Urothelium cell line (cell line): ENCODE results near the gene CCNC.

Source experiments
- DNase-seq: peaks from one replicate; pipeline ENCODE4 v3.0.0; 2011; ENCODE audit warnings: low spot score, mixed read lengths
- FAIRE-seq: peaks from 2 replicates; lab custom pipeline; 2011; peaks lifted over from hg19 to GRCh38; lab: Jason Lieb, UNC

The CCNC gene, protein sequence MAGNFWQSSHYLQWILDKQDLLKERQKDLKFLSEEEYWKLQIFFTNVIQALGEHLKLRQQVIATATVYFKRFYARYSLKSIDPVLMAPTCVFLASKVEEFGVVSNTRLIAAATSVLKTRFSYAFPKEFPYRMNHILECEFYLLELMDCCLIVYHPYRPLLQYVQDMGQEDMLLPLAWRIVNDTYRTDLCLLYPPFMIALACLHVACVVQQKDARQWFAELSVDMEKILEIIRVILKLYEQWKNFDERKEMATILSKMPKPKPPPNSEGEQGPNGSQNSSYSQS

DNA sequence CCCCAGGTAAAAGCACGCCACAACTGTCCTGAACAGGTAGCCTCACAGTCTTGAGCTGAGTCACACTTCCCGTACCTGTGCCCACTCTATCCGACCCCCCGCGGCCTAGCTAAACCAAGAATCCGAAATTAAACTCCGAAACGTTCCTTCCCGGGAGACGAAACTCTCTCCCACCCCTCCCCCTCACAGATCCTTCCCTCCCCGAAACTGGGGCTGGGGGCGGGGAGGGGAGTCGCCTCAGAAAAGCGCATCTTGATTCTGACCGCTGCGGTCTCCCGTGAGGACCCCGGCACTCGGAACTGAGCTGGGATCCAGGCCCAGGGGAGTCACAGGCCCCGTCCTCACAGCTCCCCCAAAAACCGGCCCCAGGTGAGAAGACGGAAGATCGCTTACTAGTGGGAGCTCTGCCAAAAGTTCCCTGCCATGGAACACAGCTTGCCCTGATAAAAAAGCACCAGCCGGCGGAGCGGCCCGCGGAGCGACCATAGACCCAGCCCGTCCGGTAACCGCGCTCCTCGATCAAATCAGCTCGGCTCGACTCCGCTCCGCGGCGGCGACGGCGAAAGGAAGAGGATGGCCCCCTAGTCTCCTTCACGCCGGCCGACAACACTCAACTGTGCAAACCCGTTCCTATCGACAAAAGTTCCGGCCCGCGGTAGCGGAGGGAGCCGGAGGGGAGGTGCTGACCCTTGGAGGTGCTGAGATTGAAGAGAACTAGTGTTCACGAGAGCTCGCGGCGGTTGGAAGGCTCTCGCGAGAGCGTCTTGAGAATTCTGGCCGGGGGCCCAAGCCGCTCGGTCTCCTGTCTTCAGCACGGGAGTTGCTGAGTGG lies at the start of gene CCNC:
TSS of gene CCNC (minus strand) at position 558 of the 831 bp plus-strand sequence. CDS start at position 425, 133 bp downstream.
- FAIRE-seq, result no peak
- DNase-seq, result peak; percentile 85

DNA sequence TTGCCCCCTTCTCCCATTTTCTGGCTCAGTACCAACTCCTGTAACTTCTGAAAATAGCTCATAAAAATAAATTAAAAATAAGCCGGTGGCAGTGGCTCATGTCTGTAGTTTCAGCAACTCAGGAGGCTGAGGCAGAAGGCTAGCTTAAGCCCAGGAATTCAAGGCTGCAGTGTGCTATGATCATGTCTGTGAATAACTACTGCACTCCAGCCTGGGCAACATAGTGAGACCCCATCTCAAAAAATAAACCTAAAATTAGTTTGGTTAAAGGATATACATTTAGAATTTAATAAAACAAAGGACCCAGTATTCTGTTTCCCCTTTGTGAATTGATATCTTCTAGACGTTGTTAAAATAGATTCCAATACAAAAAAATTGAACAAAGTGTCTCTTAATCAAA lies 48.7 kb upstream of the CCNC start:
- DNase-seq, result no peak
- no peak for FAIRE-seq

DNA sequence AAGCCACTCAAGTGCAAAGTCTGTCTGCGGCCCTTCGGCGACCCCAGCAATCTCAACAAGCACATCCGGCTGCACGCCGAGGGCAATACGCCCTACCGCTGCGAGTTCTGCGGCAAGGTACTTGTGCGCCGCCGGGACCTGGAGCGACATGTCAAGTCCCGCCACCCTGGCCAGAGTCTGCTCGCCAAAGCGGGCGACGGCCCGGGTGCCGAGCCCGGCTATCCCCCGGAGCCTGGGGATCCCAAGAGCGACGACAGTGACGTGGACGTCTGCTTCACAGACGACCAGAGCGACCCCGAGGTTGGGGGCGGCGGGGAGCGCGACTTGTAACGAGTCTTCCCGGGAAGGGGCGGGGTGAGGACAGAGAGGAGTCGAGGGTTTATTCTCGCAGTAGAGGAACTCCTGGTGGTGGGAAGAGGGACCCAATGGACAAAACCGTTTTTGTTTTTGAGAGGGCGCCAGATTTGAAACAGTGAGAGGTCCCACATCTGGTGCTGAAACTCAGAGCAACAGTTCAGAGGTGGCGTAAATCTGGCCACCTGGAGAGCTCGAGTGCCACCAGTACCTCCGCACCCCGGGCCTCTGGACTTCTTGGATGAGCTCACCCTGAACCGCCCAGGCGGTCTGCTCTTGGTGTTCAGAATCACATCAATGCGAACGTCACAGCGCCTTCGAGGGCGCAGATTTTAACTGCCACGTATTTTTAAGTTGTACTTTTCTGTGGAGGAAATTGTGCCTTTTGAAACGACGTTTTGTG lies 46.1 kb upstream of the CCNC start:
- FAIRE-seq, result no peak
- DNase-seq, result no peak

DNA sequence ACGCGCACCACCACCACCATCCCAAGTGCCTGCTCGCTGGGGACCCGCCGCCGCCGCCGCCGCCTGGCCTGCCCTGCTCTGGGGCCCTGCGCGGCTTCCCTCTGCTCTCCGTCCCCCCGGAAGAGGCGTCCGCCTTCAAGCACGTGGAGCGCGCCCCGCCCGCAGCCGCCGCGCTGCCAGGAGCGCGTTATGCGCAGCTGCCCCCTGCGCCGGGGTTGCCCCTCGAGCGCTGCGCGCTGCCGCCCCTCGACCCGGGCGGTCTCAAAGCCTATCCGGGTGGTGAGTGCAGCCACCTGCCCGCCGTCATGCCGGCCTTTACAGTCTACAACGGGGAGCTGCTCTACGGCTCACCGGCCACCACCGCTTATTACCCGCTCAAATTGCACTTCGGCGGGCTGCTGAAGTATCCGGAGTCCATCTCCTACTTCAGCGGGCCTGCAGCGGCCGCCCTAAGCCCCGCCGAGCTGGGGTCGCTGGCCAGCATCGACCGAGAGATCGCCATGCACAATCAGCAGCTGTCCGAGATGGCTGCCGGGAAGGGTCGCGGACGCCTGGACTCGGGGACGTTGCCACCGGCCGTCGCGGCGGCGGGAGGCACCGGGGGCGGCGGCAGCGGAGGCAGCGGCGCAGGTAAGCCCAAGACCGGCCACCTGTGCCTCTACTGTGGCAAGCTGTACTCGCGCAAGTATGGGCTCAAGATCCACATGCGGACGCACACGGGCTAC lies 45.4 kb upstream of the CCNC start:
- FAIRE-seq, result no peak
- no peak for DNase-seq

DNA sequence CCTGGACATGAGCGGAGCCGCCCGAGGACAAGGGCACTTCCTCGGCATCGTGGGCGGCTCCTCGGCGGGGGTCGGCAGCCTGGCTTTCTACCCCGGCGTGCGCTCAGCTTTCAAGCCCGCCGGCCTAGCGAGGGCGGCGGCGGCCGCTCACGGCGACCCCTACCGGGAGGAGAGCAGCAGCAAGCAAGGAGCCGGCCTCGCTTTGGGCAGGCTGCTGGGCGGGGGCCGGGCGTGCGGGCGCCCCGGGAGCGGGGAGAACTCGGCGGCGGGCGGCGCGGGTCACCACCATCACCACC lies 44.9 kb upstream of the CCNC start:
- DNase-seq (no peak), FAIRE-seq (no peak)

DNA sequence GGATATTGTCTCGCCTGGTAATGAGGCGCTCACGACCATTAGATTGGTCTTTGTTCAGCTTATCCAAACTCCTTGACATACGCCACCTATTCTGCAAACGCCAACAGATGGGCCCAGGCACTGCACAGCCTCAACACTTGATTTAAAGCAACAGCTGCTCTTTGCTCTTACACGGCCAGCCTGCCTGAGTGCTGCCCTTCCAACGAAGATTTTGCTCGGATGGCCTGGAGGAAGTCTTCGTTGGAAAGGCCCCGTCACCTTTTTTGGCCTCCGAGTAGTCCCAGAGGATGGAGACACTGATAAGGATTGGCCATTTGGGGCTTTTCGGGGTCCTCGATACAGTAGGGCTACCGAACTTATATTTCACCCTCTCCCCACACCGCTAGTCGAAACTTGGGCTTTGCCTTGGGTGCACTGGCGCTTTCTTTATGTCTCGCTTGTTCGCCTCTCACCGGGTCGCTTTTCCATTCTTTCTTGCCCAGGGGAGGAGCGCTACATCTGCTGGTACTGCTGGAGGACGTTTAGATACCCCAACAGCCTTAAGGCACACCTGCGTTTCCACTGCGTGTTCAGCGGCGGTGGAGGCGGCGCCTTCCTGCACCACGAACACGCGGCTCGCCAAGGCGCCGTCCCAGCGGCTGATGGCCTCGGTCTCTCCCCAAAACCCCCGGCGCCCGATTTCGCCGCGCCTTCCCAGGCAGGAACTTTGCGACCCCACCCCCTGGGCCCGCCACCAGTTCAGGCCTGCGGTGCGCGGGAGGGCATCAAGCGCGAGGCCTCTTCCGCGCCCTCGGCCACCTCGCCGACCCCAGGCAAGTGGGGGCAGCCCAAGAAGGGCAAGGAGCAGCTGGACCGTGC lies 44.3 kb upstream of the CCNC start:
- no peak for DNase-seq
- FAIRE-seq, result no peak

DNA sequence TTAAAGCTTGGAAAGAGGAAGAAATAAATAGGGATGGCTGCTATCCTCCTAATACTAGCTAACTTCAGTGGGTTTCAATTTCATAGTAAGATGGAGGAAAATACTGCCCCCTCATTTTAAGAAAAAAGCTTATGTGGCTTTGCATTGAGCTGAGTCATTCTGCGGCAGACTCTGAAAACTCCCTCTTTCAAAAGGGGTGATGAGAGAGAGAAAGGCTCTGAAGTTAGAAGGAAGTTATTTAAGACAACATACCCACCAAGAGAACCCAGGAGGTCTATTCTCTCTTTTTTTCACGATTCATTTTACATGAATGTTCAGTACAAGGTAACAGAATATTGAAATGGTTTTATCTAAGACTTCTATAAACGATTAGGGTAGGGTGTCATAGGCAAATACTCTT lies 42.7 kb upstream of the CCNC start:
- FAIRE-seq, result no peak
- DNase-seq, result no peak

DNA sequence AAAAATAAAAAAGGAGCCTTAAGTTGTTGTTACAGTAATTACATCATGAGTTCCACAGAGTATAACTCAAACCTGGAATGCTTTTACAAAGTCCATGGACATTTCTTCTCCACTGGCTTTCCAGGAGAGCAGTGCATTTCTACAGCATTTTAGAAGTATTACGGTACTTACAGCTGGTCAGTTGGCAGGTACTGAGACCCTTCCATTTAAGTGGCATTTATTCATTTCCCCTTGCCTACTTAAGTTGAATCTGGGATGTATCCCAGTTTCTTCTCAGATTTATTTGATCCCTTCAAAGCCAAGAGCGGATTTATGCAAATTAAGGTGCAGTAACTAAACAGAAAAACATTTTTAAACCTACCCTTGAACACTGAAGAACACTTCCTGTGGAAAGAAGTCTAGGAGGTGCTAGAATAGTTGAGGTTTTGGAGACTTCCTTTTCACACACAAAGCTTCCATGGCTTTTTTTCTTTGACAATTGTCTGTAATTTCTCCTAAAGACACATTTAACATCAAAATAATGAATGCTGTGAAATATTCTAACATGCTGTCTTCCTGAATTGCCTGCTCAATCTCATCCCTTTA lies 41.5 kb upstream of the CCNC start:
- FAIRE-seq (no peak), DNase-seq (no peak)

DNA sequence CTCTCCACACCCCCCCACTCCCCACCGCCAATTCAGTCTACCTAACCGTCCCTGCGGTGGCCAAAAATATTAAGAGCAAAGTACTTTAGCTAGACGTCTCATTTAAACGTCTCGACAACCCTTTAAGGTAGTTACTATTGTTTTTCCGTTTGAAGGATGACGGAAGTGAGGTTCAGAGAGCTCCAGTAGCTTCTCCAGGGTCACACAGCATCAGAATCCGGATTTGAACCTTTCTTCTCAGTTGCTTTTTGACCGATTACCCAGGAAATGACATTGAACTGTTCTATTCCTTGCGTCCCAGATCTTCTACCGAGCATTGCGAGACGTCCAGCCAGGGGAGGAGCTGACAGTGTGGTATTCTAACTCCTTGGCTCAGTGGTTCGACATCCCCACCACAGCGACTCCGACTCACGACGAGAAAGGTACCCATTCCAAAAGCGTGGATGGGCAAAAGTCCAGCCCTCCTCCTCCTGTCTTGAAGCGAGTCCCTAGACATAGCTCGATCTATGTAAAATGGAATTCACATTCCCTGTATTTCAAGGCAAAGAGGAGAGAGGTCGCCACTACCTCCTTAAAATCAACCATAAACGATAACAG lies 40.5 kb upstream of the CCNC start:
- FAIRE-seq, result no peak
- DNase-seq, result no peak

DNA sequence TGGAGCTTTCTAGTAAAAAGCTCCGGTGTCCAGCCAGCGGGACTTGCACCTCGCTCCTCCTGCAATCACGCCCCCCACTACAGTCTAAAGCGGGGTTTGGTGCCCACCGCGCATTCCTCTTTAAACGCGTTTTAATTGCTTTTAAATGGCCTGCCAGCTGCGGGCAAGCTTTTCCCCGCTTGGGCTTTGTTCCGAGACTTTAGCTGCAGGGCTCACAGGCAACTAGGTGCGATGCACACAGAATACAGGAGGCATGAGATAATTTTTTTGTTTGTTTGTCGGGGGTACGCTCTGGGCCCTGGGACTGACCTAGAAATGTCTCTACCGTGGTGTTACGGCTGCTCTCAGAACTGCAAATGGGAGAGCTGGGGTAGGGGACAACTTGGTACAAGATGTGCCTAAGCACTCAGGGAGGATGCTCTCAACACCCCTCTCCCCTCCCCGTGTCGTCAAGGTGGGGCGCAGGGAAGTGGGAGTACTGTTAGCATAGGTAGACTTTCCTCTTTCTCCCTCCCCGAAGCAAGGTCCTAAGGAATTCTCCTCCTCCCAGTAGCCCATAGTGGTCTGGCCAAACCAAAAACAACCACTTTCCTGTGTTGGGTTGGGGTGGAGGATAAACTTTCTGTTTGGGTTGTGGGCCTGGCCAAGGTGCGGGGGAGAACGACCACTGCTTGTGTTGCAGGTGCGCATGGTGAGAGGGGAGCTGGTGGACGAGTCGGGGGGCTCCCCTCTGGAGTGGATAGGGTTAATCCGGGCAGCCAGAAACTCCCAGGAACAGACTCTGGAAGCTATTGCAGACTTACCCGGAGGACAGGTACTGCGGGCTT lies 39.8 kb upstream of the CCNC start:
- no peak for DNase-seq
- no peak for FAIRE-seq

DNA sequence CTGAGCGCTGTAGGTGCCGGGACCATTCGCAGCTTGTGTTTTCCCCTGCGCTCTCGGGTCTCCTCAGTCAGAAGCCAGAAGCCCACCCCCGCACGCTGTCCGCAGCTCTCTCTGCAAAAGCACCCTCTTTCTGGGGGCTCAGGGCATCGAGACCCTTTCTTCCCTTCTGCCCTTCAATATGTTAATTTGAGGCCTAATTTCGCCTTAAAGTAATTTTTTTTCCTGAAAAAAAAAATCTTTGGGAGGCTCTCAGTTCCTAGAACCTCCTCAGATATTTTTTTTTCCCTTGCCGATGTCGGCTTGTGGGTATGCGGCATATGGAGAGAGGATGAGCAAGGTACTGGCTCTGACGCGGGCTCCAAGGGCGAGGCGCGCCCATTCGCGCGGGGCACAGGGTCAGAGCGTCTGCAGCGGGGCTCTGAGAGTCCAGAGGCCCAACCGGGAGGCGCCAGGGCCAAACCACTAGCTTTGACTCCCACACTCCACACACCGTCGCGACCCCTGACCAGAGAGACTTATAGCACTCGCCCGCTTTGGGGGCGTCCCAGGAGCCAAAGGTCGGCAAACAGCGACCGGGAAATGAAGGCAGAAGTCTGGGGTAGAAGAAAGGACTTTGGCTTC lies 39.1 kb upstream of the CCNC start:
- DNase-seq (no peak), FAIRE-seq (no peak)

DNA sequence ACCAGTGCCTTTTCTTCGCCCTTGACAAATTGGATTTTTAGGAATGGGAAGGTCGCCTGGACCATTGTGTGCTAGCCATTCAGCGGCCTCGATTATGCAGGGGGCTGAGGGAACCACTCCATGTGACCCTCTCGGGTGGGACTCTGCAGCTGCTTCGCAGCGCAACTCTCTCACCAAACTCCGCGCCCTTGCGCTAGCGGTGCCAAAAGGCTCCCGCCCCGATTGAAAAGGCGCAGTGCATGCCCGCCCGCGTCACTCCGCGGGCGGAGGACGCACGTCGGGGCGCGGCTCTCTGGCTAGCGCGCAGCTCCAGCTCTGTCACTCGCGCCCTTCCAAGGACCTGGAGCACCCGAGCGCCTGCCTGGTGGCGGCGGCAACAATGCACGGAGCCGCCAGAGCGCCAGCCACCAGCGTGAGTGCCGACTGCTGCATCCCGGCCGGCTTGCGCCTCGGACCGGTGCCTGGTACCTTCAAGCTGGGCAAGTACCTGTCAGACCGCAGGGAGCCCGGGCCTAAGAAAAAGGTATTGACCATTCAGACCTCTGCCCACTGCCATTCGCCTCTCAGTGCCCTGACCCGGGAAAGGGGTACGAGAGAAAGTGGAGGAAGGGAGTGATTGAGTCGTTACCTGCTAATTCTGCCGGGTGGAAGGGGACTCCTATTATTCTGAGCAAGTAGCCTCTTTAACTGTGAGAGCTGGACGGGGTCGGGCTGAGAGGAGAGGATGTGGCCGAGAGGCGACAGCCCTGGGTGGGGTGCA lies 38.4 kb upstream of the CCNC start, which contains the start of gene PRDM13:
TSS of gene PRDM13 (plus strand) at position 178 of the 760 bp plus-strand sequence. CDS start at position 380, 202 bp downstream.
- DNase-seq (no peak), FAIRE-seq (no peak)

DNA sequence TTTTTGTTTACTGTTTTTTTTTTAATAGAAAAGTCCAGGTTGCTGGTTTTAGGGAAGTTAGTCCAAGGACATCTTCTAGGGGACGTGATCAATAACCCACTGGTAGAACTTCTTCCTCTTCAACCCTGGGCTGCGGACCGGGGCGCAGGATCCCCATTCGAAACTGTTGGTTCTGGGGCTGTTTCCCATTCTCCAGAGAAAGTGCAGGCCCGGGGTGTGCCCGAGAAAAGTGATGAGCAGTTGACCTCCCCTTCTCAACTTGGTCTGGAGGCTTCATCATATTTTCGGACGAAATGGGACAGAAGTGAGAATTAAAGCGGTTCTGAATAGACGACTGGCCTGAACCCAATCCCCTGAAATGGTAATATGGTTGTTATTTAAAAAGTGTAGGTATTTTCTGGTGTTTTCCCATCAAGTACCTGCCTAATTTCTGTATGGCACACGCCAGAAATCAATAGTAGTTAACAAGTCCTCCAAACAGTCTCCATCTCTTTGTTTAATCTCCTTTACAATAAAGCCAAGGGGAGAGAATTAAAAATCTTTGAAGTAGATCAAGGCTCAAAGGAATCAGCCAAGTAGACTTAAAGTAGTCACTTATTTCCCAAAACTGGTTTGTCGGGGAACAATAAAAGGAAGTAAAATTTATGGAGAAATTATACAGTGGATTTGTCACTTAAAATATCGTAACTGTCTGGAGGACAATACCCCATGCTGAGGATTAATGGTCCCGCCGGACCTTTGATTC lies 37.6 kb upstream of the CCNC start:
- FAIRE-seq (no peak), DNase-seq (no peak)

DNA sequence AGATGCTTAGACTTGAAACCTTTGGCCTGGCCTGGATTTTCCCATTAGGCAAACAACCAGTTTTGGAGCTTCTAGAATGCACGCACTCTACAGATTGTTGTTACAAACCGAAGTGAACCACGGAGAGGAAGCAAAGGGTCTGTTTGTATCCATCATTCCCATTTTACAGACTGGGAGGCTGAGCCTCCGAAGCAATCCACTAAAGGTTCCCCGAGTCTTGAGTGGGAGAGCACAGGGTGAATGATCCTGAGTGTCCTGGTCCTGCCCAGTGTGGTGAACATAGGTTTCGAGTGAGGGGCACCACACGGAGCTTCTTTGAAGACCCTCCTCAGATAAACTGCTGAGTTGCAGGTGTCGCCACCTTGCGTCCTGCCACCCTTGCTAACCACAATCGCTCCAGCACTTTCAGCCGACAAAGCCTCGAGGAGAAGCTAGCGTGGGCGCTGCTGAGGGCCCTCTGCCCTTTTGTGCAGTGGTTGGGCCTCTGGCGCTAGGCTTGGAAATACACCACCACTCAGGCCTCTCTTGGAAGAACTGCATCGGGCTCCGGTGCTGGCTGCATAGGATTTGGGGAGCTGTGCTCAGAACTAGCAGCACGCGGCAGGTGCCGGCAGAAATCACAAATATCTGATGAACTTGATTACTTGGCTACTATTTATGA lies 36.7 kb upstream of the CCNC start:
- FAIRE-seq, result no peak

DNA sequence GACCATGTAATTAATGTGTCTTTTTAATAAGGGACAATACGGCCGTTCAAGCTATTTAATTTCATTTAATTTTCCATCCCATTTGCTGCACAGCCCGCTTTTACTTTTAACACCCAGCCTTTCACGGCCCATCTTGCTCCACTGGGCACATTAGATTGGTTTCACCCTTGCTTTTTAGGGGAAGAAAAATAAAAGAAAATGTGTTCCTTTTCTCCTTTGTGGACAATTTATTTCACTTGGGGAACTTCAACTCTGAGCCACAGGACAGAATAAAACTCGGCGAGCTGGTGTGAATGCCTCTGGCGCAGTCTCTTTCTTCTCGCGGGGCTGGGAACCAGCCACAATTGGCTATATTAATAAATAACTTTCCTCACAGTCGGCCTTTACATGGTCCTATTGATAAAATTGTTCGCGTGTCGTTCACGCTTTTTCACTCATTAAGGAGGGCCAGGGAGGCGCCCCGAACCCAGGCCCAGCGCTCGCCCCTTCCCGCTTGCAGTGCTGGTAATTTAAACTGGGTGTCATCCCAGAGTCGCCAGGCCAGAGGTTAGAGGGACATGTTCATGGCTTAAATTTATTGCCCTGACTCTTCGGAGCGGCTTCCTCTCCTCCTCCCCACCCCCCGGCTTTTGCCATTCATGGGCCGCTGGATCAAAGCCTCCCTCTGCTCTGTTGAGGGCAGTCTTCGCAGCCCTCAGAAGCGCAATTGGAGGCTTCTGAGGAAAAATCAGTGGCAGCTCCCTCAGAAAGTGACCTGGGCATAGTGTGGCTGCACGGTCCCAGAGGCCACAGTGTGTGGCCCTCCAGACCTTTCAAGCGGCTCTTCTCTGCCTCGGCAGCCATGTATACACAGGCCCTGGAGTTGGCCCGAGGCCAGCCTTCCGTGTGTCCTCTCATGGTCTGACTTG lies 36.0 kb upstream of the CCNC start:
- DNase-seq (no peak), FAIRE-seq (no peak)

More for the DNA sequence above, 36.7 kb upstream of the CCNC start:
- no peak for DNase-seq
